HepG2 (cell line): ENCODE data around the gene SLC20A1. TPM values are rescaled to one million over a fixed set of nuclear protein-coding genes. Genes with fewer than 3 reads are reported as not detected.

Experiments used
- ARNT ChIP-seq: fragments of 450-650 bp; IDR thresholded peaks from 2 replicates; pipeline ENCODE4 v1.6.1; 2017
- KDM4B ChIP-seq: sonication (generic); formaldehyde crosslinking; IDR thresholded peaks from 2 replicates; pipeline ENCODE4 v1.4.0; 2020; ENCODE audit warnings: missing genetic modification reagents
- LCORL ChIP-seq, 2 experiments: fragments of 450-650 bp in 1 of 2; sonication (generic) in 1 of 2; formaldehyde crosslinking in 1 of 2; IDR thresholded peaks; 2 replicates each; pipeline versions ENCODE4 v1.5.0 to v1.6.1; 2017 to 2020; ENCODE audit warnings: antibody characterized with exemption in 1 of 2, missing genetic modification reagents in 1 of 2
- MED8 ChIP-seq: sonication (generic); formaldehyde crosslinking; IDR thresholded peaks from 2 replicates; pipeline ENCODE4 v1.8.1; 2023; ENCODE audit warnings: mild to moderate bottlenecking, missing genetic modification reagents; ENCODE audit not compliant: insufficient replicate concordance
- NR2F6 ChIP-seq, 2 experiments: IDR thresholded peaks; 2 replicates each; pipeline ENCODE4 v1.6.1; 2016; ENCODE audit warnings: antibody characterized with exemption in 1 of 2, mild to moderate bottlenecking in 1 of 2
- RAD21 ChIP-seq: fragments of 450-650 bp; formaldehyde crosslinking; IDR thresholded peaks from 2 replicates; pipeline ENCODE4 v1.5.0; 2020; ENCODE audit warnings: mild to moderate bottlenecking
- TAF1 ChIP-seq: sonication (generic); formaldehyde crosslinking; IDR thresholded peaks from 2 replicates; pipeline ENCODE4 v1.4.0; 2020; ENCODE audit warnings: missing genetic modification reagents
- TGIF2 ChIP-seq: IDR thresholded peaks from 2 replicates; pipeline ENCODE4 v1.6.1; 2016; ENCODE audit warnings: control low read depth, missing compliant biosample characterization
- ZBTB21 ChIP-seq: sonication (generic); formaldehyde crosslinking; IDR thresholded peaks from 2 replicates; pipeline ENCODE4 v1.4.0; 2020; ENCODE audit warnings: missing genetic modification reagents
- ZNF253 ChIP-seq: sonication (generic); formaldehyde crosslinking; IDR thresholded peaks from 2 replicates; pipeline ENCODE4 v1.8.0; 2022; ENCODE audit warnings: mild to moderate bottlenecking, missing genetic modification reagents, borderline replicate concordance
- ZNF260 ChIP-seq: sonication (generic); formaldehyde crosslinking; IDR thresholded peaks from 2 replicates; pipeline ENCODE4 v1.4.0; 2020; ENCODE audit warnings: missing genetic modification reagents, low read depth, mild to moderate bottlenecking, borderline replicate concordance
- ZZZ3 ChIP-seq: sonication (generic); formaldehyde crosslinking; IDR thresholded peaks from 2 replicates; pipeline ENCODE4 v1.4.0; 2020; ENCODE audit warnings: missing genetic modification reagents, mild to moderate bottlenecking, borderline replicate concordance
- polyA plus RNA-seq, 8 experiments: library from polyadenylated mRNA; depleted of rRNA in 3 of 8; stranded (reverse) in 7 of 8; unstranded in 1 of 8; fragments of >200 nt; fragmentation: Illumina TruSeq in 4 of 8; extraction: Trizol in 4 of 8; gene quantifications; 2 replicates each; pipeline versions ENCODE4 v1.2.1 to v1.2.3, GENCODE V29; 2011 to 2016; ENCODE audit warnings: low read depth in 4 of 8, missing spikeins in 1 of 8, mixed read lengths in 1 of 8; ENCODE audit not compliant: insufficient read depth in 1 of 8
- total RNA-seq, 5 experiments: library from RNA; depleted of rRNA; stranded (reverse); fragments of >200 nt; fragmentation: Illumina TruSeq; extraction: Trizol; gene quantifications; 2 replicates each; pipeline ENCODE4 v1.2.3, GENCODE V29; 2016; ENCODE audit warnings: low read depth in 1 of 5
- TF ChIP-seq, protein P1 (sequence below): sonication (generic); formaldehyde crosslinking; IDR thresholded peaks from one replicate; pipeline ENCODE4 v1.5.1; 2020; ENCODE audit warnings: mild to moderate bottlenecking, missing genetic modification reagents; ENCODE audit errors: not compliant biosample characterization
- TF ChIP-seq, protein P2 (sequence below): sonication (generic); formaldehyde crosslinking; IDR thresholded peaks from 2 replicates; pipeline ENCODE4 v1.9.0; 2021; ENCODE audit warnings: missing genetic modification reagents, borderline replicate concordance
- TF ChIP-seq, protein P3 (sequence below): sonication (generic); formaldehyde crosslinking; IDR thresholded peaks from 2 replicates; pipeline ENCODE4 v1.4.0; 2020; ENCODE audit warnings: missing genetic modification reagents

The SLC20A1 gene
- total and polyA plus RNA-seq, 2 of the 13 experiments (the other 11 are each of a cell fraction or from before 2014, with no cell fraction given) = 54.0 to 85.9 TPM

DNA sequence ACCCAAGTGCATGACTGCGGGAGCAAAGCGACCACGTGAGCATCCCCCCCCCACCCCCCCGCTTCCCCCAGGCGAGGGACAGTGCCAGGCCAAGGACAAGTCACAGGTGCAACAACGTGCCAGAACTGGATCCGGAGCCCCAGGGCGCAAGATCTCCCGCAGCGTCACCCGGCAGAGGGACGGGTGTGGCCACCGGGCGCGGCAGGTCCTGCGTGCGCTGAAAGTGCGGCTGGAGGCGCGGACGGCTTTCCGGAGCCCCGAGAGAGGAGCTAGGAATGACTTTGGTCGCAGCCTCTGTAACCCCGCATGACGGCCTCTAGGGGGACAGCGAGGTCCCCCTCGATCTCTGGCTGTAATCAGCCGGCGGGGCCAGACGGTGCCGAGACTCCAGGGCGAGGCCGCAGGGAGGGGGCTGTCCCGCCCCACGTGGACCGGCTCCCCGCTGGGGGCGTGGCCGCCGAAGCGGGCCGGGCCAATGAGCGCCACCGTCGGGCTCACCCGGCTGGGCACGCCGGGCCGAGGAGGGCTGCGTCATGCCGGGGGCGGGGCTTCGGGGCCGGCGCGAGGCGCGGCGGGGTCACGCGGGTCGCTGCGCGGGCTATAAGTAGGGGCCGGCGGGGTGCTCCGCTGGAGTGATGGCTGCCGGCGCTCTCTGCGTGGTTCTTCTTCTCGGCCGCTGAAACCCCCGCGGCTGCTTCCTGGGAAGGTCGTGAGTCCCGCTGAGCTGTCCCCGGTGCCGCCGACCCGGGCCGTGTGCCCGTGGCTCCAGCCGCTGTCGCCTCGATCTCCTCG, at the start of gene SLC20A1 (continued):
- TF ChIP-seq, protein P1, sequence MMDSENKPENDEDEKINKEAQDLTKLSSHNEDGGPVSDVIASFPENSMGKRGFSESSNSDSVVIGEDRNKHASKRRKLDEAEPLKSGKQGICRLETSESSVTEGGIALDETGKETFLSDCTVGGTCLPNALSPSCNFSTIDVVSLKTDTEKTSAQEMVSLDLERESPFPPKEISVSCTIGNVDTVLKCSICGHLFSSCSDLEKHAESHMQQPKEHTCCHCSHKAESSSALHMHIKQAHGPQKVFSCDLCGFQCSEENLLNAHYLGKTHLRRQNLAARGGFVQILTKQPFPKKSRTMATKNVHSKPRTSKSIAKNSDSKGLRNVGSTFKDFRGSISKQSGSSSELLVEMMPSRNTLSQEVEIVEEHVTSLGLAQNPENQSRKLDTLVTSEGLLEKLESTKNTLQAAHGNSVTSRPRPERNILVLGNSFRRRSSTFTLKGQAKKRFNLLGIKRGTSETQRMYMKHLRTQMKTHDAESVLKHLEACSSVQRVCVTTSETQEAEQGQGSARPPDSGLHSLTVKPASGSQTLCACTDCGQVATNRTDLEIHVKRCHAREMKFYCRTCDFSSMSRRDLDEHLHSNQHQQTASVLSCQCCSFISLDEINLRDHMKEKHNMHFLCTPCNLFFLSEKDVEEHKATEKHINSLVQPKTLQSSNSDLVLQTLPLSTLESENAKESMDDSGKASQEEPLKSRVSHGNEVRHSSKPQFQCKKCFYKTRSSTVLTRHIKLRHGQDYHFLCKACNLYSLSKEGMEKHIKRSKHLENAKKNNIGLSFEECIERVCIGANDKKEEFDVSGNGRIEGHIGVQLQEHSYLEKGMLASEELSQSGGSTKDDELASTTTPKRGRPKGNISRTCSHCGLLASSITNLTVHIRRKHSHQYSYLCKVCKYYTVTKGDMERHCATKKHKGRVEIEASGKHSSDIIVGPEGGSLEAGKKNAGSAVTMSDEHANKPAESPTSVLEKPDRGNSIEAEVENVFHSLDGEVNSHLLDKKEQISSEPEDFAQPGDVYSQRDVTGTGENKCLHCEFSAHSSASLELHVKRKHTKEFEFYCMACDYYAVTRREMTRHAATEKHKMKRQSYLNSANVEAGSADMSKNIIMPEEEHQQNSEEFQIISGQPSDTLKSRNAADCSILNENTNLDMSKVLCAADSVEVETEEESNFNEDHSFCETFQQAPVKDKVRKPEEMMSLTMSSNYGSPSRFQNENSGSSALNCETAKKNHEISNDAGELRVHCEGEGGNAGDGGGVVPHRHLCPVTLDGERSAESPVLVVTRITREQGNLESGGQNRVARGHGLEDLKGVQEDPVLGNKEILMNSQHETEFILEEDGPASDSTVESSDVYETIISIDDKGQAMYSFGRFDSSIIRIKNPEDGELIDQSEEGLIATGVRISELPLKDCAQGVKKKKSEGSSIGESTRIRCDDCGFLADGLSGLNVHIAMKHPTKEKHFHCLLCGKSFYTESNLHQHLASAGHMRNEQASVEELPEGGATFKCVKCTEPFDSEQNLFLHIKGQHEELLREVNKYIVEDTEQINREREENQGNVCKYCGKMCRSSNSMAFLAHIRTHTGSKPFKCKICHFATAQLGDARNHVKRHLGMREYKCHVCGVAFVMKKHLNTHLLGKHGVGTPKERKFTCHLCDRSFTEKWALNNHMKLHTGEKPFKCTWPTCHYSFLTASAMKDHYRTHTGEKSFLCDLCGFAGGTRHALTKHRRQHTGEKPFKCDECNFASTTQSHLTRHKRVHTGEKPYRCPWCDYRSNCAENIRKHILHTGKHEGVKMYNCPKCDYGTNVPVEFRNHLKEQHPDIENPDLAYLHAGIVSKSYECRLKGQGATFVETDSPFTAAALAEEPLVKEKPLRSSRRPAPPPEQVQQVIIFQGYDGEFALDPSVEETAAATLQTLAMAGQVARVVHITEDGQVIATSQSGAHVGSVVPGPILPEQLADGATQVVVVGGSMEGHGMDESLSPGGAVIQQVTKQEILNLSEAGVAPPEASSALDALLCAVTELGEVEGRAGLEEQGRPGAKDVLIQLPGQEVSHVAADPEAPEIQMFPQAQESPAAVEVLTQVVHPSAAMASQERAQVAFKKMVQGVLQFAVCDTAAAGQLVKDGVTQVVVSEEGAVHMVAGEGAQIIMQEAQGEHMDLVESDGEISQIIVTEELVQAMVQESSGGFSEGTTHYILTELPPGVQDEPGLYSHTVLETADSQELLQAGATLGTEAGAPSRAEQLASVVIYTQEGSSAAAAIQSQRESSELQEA (CRISPR knock-in tag) = peak; percentile 8
- TF ChIP-seq, protein P2, sequence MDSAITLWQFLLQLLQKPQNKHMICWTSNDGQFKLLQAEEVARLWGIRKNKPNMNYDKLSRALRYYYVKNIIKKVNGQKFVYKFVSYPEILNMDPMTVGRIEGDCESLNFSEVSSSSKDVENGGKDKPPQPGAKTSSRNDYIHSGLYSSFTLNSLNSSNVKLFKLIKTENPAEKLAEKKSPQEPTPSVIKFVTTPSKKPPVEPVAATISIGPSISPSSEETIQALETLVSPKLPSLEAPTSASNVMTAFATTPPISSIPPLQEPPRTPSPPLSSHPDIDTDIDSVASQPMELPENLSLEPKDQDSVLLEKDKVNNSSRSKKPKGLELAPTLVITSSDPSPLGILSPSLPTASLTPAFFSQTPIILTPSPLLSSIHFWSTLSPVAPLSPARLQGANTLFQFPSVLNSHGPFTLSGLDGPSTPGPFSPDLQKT (CRISPR knock-in tag) = 0 out of 2 replicates have a peak, but pooled peaks have one; percentile 63
- TF ChIP-seq ARNT (no peak), ZBTB21 (CRISPR knock-in tag) (no peak; the same call in 1 of the 2 replicates), ZNF260 (CRISPR knock-in tag) (no peak), TAF1 (CRISPR knock-in tag) (peak; percentile 90), MED8 (CRISPR knock-in tag) (no peak), NR2F6 (IDR thresholded peaks at IDR 0.05) (0 out of 2 replicates have a peak, but pooled peaks have one; percentile 4), NR2F6 (CRISPR knock-in tag; IDR thresholded peaks at IDR 0.05) (peak; percentile 57; the same call in 1 of the 2 replicates), RAD21 (peak; percentile 86), KDM4B (CRISPR knock-in tag) (no peak), TGIF2 (CRISPR knock-in tag) (no peak; the same call in none of the 2 replicates), ZZZ3 (CRISPR knock-in tag) (no peak), LCORL (IDR thresholded peaks at IDR 0.05) (no peak), LCORL (CRISPR knock-in tag; IDR thresholded peaks at IDR 0.05) (peak; percentile 74), ZNF253 (CRISPR knock-in tag) (0 out of 2 replicates have a peak, but pooled peaks have one; percentile 22)
- TF ChIP-seq, protein P3, sequence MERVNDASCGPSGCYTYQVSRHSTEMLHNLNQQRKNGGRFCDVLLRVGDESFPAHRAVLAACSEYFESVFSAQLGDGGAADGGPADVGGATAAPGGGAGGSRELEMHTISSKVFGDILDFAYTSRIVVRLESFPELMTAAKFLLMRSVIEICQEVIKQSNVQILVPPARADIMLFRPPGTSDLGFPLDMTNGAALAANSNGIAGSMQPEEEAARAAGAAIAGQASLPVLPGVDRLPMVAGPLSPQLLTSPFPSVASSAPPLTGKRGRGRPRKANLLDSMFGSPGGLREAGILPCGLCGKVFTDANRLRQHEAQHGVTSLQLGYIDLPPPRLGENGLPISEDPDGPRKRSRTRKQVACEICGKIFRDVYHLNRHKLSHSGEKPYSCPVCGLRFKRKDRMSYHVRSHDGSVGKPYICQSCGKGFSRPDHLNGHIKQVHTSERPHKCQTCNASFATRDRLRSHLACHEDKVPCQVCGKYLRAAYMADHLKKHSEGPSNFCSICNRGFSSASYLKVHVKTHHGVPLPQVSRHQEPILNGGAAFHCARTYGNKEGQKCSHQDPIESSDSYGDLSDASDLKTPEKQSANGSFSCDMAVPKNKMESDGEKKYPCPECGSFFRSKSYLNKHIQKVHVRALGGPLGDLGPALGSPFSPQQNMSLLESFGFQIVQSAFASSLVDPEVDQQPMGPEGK (CRISPR knock-in tag) = peak; percentile 90
